LHCN-M2 (cell line): Measurements from ENCODE around the gene BORCS6. TPM values are rescaled to one million over a fixed set of nuclear protein-coding genes. Genes with fewer than 3 reads are reported as not detected.
"Not testable (repeated sequence)": the region's sequence is repeated elsewhere in the genome, so short reads cannot be mapped to it uniquely, and the experiment has no call there.

Source experiments
- DNase-seq: peaks from one replicate; pipeline ENCODE4 v3.0.0-alpha.2; 2012; ENCODE audit warnings: low read depth
- polyA plus RNA-seq: library from polyadenylated mRNA; unstranded; fragments of >200 nt; gene quantifications from one replicate; pipeline ENCODE4 v1.2.1, GENCODE V29; 2012; ENCODE audit warnings: missing spikeins
- total RNA-seq: library from RNA; depleted of rRNA; stranded (reverse); fragments of >200 nt; gene quantifications from 2 replicates; pipeline ENCODE4 v1.2.3, GENCODE V29; 2014; rRNA removed

Gene BORCS6
- total RNA-seq, result 6.9 and 7.4 TPM in 2 replicates
- 5.9 TPM for polyA plus RNA-seq

DNA sequence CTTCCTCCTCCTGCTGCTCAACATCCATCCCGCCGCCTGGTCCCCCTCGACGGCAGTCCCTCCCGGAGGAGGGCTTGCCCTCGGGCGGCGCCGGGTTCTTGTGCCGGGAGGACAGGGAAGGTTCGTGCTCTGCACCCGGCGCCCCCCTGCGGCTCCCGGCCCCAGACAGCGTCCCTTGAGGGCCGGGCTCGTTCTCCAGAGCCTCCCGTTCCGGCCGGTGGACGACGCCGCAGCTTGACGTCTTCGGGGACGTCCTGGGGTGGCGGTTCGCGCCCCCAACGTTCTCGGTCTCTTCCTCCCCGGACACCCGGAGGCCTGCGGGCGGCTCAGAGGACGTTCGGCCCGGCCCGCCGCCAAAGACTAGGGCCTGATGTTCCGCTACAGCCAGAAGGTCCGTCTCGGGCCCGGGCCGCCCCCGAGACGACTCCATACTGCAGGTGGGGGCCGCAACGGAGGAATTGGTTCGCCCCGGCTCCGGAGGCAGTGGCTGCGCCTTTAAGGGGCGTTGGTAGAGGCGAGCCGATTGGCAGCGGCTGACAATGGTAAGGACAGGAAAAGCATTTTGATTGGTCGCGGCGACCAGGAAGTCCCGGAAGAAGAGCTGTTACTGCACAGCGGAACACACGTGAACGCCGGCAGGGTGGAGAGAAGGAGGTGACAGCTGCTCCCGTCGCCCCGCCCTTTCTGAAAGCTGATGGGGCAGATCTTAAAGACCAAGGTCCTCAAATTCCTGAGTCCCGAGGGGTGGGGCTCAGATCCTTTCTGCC is at the start of gene BORCS6:
BORCS6 (minus strand) TSS at position 470 of the 767 bp plus-strand sequence; CDS start at position 430, 40 bp downstream.
- peak; percentile 98 for DNase-seq

DNA sequence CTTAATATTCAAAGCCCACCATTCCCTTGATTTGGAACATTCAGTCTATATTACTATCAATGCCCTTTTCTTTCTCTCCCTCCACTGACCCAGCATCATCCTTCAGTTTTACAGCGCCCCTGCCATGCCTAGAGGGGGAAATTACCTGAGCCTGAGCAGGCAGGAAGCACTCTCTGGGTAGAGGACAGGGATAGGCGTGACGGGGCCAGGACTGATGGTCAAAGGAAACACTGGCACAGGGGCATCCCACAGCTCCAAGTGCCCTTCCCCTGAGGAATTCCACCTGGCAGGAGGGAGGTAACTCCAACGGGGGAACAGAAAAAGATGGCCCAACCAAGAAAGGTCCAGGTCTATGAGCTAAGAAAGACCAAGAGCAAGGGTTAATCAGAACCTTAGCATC is 47.9 kb upstream of the BORCS6 start:
- no peak for DNase-seq

DNA sequence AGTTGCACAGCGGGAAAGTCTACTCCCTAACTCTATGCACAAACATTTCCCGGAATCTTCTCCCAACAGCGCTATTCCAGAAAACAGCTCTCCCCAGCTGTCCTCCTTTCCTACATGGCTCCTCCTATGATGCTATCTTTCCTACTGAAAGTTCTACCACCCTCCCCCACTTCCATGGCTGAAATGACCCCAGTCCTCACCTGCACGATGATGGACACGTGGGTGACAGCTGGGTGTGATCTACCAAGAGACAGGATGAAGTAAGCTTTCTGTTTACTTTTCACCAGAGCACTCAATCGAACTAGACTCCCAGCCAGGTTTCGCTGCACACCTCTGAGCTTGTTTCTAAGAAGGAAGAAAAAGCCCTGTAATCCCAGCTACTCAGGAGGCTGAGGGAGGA is 47.2 kb upstream of the BORCS6 start:
- no peak for DNase-seq

DNA sequence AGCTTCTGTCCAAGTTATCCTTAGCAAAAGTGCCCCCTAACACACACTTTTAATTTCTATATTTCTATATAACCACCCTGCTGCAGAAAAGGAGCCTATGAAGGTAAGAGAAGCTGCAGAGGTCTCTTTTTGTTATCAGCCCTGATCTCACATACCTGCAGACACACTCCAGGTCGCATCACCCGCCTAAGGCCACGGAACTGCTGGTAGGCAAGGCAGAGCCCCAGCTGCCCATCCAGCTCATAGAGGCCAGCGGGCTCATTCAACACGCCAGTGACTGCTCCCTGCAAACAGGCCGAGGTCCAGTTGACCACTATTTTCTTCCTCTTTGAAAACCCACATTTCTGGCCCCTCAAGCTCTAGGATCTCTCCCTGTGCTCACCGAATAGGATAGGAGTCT is 45.7 kb upstream of the BORCS6 start:
- no peak for DNase-seq

DNA sequence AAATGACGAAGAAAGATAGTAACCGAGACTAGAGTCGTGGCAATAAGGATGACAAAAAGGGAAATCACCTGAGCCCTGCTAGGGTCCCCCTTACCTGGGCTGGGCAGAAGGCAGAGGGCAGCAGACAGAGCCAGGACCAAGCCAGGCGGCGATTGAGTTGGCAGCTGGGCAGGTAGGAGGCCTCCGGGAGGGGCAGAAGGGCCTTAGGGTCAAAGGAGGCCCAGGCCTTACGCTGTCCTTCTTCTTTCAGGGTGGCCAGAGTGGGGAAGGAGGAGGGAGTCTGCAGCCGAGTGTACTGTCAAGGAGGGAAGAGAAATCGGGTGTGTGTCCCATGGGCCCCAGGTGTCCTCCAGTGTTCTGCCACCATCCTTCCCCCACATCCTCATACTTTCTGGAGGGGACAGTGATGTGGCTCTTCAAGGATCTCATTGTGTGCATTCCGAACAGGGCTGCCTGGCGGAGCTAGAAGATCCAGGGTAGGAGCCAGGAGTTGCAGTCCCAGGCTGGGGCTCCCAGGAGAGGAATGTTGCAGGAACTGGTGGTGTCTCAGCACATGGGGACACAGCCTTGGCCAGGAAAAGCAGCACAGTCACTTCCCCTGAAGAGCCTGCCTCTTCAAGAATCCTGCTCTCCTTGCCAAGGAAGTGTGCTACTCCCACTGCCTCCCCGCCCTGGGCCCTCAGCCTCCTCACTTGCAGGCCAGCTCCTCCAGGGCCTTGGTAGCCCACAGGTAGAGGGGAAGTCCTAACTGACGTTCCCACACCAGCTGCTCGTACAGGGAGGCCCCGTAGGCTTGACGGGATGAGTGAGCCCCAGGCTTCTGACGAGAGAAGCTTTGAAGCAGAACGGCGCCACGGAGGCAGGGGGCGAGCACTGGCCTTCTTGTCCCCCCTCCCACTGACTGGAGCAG is 44.6 kb upstream of the BORCS6 start:
- no peak for DNase-seq

DNA sequence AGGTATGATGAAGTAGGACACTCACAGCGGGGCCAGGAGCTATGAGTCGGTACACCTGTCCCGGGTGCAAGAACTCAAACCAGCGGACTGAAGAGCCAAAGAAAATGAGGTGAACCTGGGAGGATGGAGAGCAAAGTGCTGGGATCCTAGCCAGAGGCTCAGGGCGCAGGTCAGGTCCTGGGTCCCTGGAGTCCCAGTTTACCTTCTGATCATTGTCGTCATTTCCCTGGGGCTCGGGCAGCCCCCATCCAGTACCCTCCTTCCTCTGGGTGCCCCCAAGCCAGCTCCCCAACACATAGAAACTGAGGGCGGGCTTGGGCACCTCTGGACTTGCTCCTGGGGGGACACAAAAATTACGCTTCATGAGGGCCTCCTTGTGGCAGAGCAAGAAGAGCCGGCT is 41.7 kb upstream of the BORCS6 start:
- DNase-seq, result no peak

DNA sequence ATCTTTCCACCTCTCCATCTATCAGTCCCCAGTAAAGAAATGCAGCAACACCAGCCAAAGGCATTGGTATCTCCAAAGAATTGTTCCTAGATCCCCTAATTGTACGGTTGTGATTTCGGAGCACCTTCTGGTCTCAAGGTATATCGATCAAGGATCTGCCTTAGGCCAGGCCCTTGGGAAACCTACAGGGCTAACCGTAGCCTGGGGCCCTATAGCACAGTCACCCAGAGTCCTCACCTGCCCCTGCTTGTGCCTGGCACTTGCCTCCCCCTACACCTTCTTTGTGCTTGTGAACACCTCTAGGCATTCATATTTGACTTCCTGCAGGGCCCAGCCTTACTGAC is 37.2 kb upstream of the BORCS6 start:
- DNase-seq, result no peak

DNA sequence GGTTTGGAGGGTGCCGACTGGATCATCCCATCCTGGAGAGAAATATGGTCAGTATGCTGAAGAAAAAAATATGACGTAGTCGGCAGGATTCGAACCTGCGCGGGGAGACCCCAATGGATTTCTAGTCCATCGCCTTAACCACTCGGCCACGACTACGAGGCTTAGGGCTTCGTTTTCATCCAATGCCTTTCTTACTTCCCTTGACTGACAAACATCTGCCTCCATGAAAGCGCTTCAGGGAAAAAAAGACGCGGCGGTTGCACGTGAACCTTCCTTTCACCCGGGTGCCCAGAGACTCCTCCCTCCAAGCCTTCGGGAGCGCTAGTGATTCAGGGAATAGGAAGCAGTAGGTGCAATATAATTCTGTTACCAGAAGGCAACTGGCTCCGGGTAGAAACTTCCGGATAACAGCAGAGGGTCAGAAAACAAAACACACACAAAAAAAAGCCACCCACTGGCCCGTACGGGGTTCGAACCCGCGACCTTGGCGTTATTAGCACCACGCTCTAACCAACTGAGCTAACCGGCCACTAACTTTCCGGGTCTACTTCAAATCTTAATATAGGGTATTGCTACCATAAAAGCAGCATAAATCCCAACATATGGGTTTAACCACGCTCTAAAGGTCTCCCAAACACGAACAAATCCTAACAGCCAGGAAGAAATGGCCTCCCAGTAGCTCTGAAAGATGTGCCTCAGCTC is 36.7 kb upstream of the BORCS6 start:
- peak; percentile 91 for DNase-seq

DNA sequence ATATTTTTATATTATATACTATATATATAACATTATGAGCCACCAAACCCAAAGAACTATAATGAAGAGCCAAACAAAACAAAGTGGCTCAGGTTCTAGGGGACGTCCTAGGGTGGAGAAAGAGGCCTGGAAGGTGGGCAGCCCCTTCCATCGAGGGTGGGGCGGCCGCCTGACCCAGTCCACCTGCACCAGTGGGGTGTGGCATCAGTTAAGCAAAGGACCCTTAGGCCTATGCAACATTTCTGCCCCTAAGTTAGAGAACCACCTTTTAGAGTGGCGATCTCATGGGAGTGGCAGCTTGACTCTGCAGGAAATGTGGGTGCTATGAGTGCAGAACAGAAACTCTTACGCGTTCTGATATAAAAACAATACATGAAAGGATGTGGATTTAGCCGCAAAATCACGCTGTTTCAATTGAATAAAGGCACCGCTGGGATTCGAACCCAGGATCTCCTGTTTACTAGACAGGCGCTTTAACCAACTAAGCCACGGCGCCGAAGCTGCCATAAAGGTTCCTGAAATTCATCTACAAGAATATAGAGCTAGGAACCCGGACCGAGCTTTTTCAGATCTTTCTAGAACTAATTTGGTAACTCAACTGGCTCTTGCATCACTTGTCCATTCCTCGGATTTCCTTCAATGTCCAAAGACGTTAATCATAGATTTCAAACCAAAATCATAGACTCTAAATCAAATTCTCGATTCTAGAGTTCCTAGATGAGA is 36.0 kb upstream of the BORCS6 start:
- DNase-seq, result peak; percentile 86

DNA sequence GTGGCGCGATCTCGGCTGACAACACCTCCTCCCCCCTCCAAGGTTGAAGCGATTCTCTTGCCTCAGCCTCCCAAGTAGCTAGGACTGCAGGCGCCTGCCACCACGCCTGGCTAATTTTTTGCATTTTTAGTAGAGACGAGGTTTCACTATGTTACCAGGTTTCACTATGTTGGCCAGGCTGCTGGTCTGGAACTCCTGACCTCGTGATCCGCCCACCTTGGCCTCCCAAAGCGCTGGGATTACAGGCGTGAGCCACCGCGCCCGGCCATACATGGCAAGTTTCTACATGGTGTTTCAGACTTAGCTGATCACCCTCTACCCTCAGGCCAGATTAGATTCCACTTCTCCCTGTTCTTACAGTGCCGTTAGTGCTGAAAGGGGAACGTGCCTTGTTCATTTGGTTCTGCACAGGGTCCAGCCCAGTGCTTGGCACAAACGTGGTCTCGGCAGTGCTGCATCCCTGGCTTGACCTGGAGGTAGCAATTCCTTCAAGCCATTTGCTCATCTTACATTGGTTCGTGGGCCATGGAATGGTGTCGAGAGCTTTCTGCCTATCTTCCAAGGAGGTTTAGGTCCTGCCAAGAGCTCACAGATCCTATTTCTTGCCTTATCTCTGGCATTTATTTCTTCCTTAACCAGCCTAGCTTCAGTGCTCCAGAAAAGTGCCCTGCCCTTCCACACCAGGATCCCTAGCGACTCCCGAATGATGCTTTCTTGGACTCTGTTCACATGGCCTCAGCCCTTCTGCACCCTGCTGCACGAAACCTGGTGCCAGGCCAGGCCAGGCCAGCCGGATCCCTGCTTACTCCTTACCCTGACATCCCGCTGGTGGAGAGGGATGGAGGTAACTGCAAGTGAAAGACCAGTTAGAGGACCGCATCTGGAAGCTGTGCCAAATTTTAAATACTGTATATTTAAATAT is 35.2 kb upstream of the BORCS6 start:
- no peak for DNase-seq

DNA sequence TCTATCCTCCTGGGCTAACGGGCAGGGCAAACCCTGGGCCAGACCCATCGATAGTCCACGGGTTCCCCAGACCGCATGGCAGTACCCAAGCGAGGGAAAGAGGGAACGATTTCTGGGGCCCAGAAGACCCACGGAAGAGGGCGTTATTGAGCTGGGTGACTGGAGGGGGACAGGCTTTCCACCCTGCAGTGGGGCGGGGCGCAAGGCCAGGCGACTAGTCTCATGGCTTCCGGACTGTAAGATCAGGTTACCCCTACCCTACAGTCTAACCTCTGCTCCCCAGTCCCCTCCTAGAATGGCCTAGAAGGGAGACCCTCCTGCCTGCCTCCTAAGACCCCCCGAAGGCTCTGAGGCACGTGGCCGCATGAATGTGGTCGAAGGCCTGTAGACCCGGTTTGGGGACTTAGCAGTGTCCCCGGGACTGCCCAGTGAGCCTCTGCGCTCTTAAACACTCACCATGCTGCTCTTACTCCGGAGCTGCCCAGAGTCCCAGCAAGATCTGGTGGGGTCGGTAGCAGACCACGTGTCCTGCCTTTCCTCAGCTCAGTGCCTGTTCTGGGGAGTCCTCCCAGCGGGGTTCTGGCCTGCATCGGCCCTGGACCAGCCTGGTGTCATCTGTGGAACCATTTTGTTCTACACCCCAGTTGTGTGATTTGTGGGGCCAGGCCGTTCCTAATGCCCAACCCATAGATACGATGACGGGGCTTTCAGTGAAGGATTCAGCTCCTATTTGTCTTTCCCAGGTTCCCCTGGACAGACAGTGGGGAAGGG is 33.6 kb upstream of the BORCS6 start:
- DNase-seq, result peak; percentile 66

DNA sequence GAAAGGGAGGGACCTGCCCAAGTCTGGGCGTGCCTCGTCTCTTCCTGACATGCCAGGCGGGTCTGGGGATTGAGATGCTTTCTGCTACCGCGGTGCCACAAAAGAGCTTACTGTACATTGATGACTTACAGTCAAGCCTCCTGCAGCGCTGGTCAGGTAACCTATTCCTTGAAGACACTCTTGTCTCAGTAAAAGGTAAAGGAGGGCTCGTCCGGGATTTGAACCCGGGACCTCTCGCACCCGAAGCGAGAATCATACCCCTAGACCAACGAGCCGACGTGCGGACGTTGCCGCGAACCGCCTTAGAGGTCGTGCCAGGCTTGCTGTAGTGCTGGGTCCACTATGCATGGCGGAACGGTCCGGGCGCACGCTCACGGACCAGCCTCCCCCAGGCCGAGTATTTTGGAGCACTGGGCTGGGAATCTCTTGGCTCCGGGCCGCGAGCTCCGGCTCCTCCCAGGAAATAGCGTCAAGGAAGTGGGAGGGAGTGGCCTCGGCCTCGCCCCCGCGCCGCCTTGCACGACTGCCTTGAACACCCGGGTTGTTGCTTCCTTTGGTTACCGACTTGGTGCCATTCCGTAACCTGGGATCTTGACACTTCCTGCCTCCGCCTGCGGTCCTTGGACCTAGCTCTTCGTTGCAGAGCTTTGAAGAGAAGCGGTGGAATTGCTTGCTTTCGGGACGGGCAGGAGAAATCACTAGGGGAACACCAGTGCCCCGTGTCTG is 32.8 kb upstream of the BORCS6 start:
- peak; percentile 94 for DNase-seq

DNA sequence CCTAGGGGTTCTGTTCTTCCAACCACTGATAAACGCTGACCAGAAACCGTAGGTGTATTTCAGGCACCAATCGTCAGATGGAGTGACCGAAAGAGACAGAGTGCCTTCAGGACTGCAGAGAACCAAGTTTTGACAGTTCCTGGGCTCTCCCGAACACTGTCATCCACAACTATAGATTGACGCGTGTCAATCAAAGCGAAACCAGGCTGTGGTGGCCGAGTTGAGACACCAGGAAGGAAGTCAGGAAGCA is 32.3 kb upstream of the BORCS6 start:
- DNase-seq, result no peak

DNA sequence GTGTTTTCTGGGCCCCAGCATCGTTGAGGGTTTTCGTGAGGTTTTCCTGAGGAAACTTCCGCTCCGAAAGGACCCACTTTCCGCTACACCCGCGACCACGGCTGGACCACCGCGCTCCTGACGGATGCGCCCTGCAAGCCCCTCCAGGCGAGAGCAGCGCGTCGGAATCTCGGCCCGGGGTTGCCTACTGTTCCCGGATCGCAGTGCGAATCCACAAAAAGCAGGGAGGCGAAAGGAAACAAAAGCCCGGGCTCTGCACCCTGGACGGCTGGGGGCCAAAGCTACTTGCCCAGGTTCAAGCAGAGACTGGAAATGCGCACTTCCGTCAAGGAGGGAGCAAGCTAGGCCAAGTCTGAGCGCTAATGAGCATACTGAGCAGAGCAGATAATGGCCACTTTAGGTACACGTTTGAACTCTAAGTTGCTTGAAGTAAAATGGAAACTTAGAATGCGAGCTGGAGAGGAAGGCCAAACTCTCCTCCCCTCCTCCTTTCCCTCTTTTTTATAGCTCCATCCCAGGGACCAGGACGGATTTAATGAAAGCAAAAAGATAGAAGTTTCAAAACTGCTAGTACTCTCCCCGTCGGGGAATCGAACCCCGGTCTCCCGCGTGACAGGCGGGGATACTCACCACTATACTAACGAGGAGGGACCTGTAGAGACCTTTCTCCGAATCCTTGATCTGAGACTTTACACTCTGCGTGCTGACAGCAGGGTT is 31.8 kb upstream of the BORCS6 start:
- DNase-seq, result peak; percentile 90

DNA sequence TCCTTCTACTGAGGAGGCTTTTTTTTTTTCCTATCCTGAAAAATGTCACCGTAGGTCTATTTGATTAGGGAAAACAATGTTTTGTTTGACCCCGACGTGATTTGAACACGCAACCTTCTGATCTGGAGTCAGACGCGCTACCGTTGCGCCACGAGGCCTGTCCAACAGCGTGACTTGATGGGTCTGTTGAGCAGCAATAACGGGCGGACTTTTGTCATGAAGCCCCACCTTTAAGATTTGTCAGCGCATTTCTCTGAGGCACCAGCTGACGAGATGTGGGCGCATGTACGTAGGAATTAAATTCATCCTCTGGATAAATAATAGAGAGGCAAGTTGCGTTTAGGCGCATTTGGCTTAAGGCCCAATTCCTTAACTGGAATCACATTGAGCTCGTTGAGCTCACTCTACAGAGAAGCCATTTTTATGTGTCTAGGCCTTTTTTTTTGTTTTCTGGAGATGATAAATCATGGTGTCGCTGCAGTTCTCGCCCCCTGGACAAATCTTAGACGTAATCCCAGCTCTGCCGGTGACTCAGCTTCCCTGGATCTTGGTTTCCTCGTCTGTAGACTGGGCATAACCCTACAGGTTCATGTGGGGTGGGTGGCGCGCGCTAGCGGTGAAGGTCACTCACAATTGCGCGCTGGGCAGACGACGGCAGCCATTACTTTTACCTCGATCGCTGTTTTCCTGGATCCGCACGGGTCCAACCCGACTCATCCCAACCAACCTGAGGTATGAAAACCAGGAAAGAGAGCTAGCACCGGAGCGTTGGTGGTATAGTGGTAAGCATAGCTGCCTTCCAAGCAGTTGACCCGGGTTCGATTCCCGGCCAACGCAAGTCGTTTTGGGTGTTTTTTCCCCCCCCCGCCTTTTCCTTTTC is 31.0 kb upstream of the BORCS6 start:
- peak; percentile 94 for DNase-seq

DNA sequence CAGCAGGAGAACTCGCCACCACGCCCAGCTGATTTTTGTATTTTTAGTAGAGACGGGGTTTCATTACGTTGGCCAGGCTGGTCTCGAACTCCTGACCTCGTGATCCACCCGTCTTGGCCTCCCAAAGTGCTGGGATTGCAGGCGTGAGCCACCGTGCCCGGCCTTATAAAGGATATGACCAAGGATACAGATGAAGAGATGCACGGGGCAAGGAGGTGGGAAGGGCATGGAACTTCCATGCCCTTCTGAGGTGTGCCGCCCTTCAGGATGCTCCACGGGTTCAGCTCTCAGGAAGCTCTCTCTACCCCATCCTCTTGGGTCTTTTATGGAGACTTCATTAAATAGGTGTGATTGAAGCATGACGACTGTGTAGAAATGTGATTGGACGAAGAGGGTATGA is 24.0 kb upstream of the BORCS6 start:
- DNase-seq, result not testable (repeated sequence)
